ES-I3 (cell line): ENCODE measurements around the gene FKBP11.
"Not testable (repeated sequence)": the region's sequence is repeated elsewhere in the genome, so short reads cannot be mapped to it uniquely, and the experiment has no call there.

Source experiments
- H3K36me3 ChIP-seq: 2 replicates; pipeline ENCODE4 v1.6.1; 2013; ENCODE audit warnings: mild to moderate bottlenecking, low read length, control low read depth, moderate library complexity; ENCODE audit not compliant: insufficient read depth
- H3K4me1 ChIP-seq: 2 replicates; pipeline ENCODE4 v1.6.1; 2013; ENCODE audit warnings: mild to moderate bottlenecking, control low read depth, low read length; ENCODE audit not compliant: insufficient read depth
- H3K9ac ChIP-seq: 2 replicates; pipeline ENCODE4 v1.6.1; 2013; ENCODE audit warnings: low read depth, mild to moderate bottlenecking, low read length, moderate library complexity
- H3K9me3 ChIP-seq: 2 replicates; pipeline ENCODE4 v1.6.1; 2013; ENCODE audit warnings: mild to moderate bottlenecking, low read length, moderate library complexity; ENCODE audit not compliant: control insufficient read depth, insufficient read depth

The FKBP11 gene

GRCh38 chr12:48875944-48876515 lies 49.3 kb downstream of the FKBP11 start:
- H3K36me3 ChIP-seq: no peaks in the 10 kb centered on the region
- H3K9ac ChIP-seq: no peak overlapping the region
- no peaks in the 10 kb centered on the region for H3K4me1 ChIP-seq
- no peaks in the 10 kb centered on the region for H3K9me3 ChIP-seq

- H3K9ac ChIP-seq, H3K36me3 ChIP-seq, H3K9me3 ChIP-seq: not testable (repeated sequence)
Observed at GRCh38 chr12:48873534-48873933, 51.8 kb downstream of the FKBP11 start.

GRCh38 chr12:48873096-48873495 lies 52.2 kb downstream of the FKBP11 start:
- Histone ChIP-seq H3K36me3 (no peaks in the 10 kb centered on the region), H3K4me1 (no peaks in the 10 kb centered on the region), H3K9me3 (no peaks in the 10 kb centered on the region), H3K9ac (no peak overlapping the region)

More at GRCh38 chr12:48873534-48873933, 51.8 kb downstream of the FKBP11 start:
- H3K4me1 ChIP-seq: not testable (repeated sequence)
